Activated CD8-positive, alpha-beta memory T cell treated with anti-CD3 and anti-CD28 coated beads for 48 hours (primary cell): ENCODE data around the gene FAM216A.
A peak's percentile ranks its signal among the peaks of the same experiment; 100 is the strongest.
"Not testable (repeated sequence)": the region's sequence is repeated elsewhere in the genome, so short reads cannot be mapped to it uniquely, and the experiment has no call there.

Experiments
- DNase-seq, 3 experiments: peaks; one replicate each; pipeline ENCODE4 v3.0.0-alpha.2; 2020; ENCODE audit warnings: low read depth in 2 of 3, low spot score in 2 of 3

FAM216A gene

DNA sequence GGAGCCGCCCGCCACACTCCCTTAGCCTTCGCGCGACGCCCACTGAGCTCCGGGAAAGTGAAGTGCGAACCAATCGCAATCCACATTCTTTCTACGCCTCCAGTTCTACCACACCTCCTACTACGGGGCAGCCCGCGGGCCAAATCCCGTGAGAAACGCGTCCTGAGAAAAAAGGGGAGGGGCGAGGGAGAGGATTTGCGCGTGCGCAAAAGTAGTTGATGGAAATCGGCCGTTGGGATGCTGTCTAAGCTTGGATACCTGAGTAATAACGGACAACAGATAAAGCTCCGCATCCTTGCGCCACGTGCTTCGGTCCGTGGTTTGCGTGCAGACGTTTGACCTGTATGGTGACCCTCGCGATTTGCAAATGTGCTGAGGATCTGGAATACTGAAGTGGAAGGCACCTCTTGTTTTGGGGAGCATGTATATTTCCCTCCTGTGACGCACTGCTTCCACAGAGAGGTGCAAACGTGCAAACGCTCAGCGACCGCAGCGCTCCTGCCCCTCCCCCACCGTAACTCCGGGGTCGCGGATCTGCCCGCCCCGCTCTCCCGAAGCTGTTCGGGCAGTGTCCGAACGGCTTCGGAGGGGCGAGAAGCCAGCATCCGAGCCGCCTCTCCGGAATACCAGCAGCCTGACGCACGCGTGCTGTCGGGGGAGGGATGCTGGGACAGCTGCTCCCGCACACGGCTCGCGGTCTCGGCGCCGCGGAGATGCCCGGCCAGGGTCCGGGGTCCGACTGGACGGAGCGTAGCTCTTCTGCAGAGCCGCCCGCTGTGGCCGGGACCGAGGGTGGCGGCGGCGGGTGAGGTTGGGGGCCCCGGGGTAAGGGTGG, at the start of gene FAM216A, which contains the start of gene GPN3:
TSS of gene FAM216A (plus strand) at position 632 of the 835 bp plus-strand sequence. CDS start at position 663, 31 bp downstream.
TSS of gene GPN3 (minus strand) at position 44 of the 835 bp plus-strand sequence. CDS start 54 bp downstream, outside the sequence.
- peak; percentile 85 to 87 (median 86) for DNase-seq

- not testable (repeated sequence) for DNase-seq
Measured at GRCh38 chr12:110420644-110421043, 48.0 kb upstream of the FAM216A start.

DNA sequence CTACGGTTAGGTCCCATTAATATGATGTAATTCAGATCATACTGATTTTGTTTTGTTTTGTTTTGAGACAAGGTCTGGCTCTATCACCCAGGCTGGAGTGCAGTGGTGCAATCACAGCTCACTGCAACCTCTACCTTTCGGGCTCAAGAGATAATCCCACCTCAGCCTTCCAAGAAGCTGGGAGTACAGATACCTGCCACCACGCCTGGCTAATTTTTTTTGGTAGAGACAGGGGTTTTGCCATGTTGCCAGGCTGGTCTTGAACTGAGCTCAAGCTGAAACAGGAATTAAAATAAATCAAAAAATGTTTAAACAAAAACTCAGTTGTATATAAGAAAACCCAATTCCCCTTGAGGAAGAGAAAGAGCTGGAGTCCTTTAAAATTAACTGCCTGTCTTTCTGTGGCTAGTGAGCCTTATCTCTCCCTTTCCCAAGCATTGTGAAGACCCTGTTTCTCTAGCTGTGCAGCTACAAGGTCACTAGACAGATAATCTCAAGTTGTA, 47.4 kb upstream of the FAM216A start:
- no peak for DNase-seq

DNA sequence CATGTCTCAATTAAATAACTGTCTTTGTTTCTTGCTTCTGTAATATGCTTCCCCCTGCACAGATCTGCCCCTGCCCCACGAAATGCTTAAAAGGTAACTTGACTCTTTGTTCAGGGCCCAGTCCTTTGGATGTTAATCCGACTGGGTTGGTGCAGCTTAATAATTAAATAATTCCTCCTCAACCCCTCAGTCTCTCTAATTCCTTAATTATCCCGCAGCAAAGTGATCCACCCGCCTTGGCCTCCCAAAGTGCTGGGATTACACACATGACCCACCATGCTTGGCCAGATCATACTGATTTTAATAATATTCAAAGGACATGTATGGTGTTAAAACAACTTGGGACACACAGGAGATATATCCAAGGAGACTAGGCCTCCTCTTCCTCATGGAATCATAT, 46.9 kb upstream of the FAM216A start:
- DNase-seq: no peak

- no peak for DNase-seq
Measured at GRCh38 chr12:110424237-110424636, 44.4 kb upstream of the FAM216A start.

- DNase-seq: no peak
Measured at GRCh38 chr12:110426406-110426805, 42.2 kb upstream of the FAM216A start.

DNA sequence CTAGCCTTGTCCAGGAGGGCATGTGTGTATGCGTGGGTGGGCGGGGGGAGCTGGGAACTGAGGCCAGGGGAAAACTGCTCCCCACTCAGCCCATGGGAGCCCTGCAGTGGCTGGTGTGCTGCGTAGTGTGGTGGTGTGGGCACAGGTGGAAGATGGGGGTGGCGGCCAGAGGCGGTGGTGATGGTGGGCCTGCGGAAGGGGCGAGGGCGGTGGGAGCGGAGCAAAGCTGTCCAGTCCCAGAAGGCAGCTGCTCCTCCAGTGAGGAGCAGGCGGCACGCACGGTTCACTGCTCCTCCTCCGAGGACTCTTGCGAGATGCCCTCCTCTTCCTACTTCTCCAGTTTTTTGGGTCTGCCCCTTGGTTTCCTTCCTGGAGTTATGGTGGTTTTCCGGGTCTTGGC, 39.0 kb upstream of the FAM216A start:
- not testable (repeated sequence) for DNase-seq

GRCh38 chr12:110431957-110432587, 36.6 kb upstream of the FAM216A start:
- DNase-seq: no peak

DNA sequence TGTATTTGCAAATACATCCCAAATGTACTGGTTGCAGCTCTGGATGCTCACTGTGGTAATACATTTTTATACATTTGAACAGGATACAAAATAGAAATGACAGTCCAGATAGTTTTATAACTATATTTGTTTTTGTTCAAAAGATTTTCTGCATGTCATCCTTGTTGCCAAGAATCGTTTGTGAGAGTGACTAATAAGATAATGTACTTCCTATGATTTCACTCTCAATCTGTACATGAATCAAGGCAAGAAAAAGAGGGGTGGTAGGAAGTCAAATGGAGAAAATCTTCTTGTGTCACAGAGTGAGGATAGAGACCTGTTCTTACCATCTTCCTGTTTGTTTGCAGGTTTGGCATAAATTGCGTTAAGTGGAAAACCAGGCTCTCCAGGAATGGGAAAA, 32.4 kb upstream of the FAM216A start:
- DNase-seq: no peak

GRCh38 chr12:110444455-110444854, 24.2 kb upstream of the FAM216A start:
- no peak for DNase-seq

GRCh38 chr12:110449799-110450497, 18.7 kb upstream of the FAM216A start, which contains the start of gene ARPC3:
Gene ARPC3 (minus strand): TSS chr12:110450337. CDS start chr12:110450260, 77 bp downstream.
- DNase-seq: peak; percentile 79 to 89 (median 84)

GRCh38 chr12:110451263-110451662, 17.4 kb upstream of the FAM216A start:
- no peak for DNase-seq

DNA sequence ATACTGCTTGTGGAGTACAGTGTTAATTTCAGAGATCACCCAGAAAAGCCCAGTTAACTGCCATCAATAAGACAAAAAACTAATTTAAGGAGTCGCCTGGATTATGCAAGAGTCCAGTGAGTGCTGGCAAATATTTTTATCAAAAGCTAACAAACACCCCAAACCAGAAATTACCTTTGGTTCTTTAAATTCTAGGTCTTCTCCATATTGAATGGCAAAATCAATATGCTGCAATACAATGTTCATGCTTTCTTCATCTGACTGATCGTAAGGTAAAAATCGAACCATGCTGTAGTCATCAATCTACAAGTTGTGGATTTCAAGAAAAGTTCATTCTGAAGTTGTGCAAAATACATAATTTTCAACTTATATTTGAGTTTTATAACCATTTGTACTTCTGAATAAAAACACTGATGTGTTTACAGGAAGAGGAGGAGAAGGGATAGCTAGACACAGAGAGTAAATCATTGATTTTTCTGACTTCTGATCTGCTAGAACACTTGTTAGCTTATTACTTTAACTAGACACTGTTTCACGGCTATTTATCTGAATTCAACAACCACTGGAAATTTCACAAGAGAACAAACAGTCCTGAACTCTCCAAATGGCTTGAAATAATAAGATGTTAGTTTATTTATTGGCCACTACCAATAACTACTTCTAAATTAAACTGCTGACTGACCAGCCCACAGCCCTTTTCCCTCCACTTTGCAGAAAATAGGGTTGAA, 14.9 kb upstream of the FAM216A start:
- DNase-seq: no peak

- no peak for DNase-seq
Measured at GRCh38 chr12:110458756-110459155, 9.9 kb upstream of the FAM216A start.

GRCh38 chr12:110461189-110461588, 7.5 kb upstream of the FAM216A start:
- DNase-seq: not testable (repeated sequence)

GRCh38 chr12:110465024-110465423, 3.6 kb upstream of the FAM216A start:
- DNase-seq: no peak

- not testable (repeated sequence) for DNase-seq
Measured at GRCh38 chr12:110465765-110466164, 2.9 kb upstream of the FAM216A start.

- no peak for DNase-seq
Measured at GRCh38 chr12:110466791-110467190, 1.9 kb upstream of the FAM216A start.

DNA sequence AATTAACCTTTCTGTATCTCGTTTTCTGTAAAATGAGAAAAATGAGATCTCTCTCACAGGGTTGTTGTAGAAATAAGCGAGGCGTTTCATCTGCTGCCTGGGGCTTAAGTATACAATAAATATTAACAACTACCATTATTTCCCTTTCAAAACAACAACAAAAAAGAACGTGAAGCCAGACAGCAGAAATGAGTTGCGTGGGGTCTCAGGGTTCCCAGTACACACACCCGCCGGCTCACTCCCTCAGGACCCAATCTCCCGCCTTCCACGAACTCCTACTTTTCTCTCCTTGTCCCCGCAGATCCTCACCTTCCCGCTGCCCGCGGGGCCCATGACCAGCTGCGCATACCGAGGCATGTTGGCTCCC, 815 bp upstream of the FAM216A start:
- no peak for DNase-seq

DNA sequence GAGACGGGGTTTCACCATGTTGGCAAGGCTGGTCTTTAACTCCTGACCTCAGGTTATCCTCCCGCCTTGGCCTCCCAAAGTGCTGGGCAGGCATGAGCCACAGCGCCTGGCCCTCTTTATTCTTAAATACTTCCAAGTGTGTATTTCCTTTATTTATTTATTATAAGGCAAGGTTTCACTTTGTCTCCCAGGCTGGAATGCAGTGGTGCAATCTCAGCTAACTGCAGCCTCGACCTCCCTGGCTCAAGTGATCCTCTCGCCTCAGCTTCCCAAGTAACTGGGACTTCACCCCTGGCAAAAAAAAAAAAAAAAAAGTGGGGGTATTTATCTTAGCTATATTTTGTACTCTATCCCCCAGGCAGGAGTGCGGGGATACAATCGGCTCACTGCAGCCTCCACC, 6.8 kb downstream of the FAM216A start:
- DNase-seq: no peak
